NT2/D1 (cell line): ENCODE measurements around the gene INTS11.

Source experiments
- DNase-seq: peaks from one replicate; pipeline ENCODE4 v3.0.0-alpha.2; 2011; ENCODE audit warnings: low read depth, low spot score
- H3K27me3 ChIP-seq: 2 replicates; pipeline ENCODE4 v1.6.0; 2011; ENCODE audit warnings: mild to moderate bottlenecking; ENCODE audit not compliant: insufficient read length, insufficient read depth
- H3K36me3 ChIP-seq: 2 replicates; pipeline ENCODE4 v1.6.1; 2011; ENCODE audit warnings: mild to moderate bottlenecking, low read length, mixed read lengths; ENCODE audit not compliant: insufficient read depth, insufficient read length
- H3K4me1 ChIP-seq: 2 replicates; pipeline ENCODE4 v1.5.1; 2011; ENCODE audit not compliant: insufficient read depth, insufficient read length
- H3K4me3 ChIP-seq: 2 replicates; pipeline ENCODE4 v1.5.1; 2011; ENCODE audit warnings: low read depth; ENCODE audit not compliant: insufficient read length
- H3K9ac ChIP-seq: 2 replicates; pipeline ENCODE4 v1.6.0; 2011; ENCODE audit warnings: low read depth; ENCODE audit not compliant: insufficient read length
- H3K9me3 ChIP-seq: 2 replicates; pipeline ENCODE4 v1.5.1; 2011; ENCODE audit warnings: mild to moderate bottlenecking, low read length; ENCODE audit not compliant: insufficient read depth
- SUZ12 ChIP-seq: IDR thresholded peaks from 2 replicates; pipeline ENCODE4 v1.6.1; 2011; ENCODE audit not compliant: insufficient read length, insufficient read depth; ENCODE audit errors: extremely low read depth
- YY1 ChIP-seq: IDR thresholded peaks from 2 replicates; pipeline ENCODE4 v1.6.1; 2011; ENCODE audit not compliant: insufficient read length, insufficient read depth
- ZNF274 ChIP-seq: IDR thresholded peaks from 2 replicates; pipeline ENCODE4 v1.6.1; 2011; ENCODE audit warnings: mild to moderate bottlenecking, low read depth, low read length

The INTS11 gene

DNA sequence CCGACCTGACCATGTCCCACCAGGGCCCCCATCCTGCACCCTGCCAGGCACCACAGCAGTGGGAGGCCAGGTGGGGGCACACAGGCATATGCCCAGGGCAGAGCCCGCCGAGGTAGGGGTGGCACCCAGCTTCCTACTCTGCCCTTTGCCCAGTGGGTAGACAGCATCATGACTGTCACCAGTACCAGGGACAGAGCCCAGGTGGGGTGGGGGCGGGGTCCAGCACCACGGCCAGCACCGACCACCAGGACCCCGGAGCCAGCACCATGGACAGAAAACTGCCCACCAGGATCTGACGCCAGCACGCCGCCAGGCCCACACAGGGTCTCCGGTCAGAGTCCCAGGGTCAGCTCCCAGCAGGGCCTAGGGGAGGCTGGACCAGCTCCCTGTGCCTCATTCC, 10.4 kb upstream of the INTS11 start:
- H3K36me3 ChIP-seq, result peaks cover 33% of the 10 kb centered on the region
- no peak for TF ChIP-seq YY1
- no peak for TF ChIP-seq SUZ12
- TF ChIP-seq ZNF274, result no peak
- no peak overlapping the region for H3K4me3 ChIP-seq
- H3K9ac ChIP-seq, result no peak overlapping the region
- no peak for DNase-seq
- peaks cover 4% of the 10 kb centered on the region for H3K4me1 ChIP-seq
- H3K27me3 ChIP-seq, result no peaks in the 10 kb centered on the region
- no peaks in the 10 kb centered on the region for H3K9me3 ChIP-seq

GRCh38 chr1:1333551-1334241, 9.2 kb upstream of the INTS11 start:
- Histone ChIP-seq H3K4me3 (no peak overlapping the region), H3K27me3 (no peaks in the 10 kb centered on the region), H3K9ac (no peak overlapping the region), H3K4me1 (peaks cover 4% of the 10 kb centered on the region), H3K9me3 (no peaks in the 10 kb centered on the region), H3K36me3 (peaks cover 28% of the 10 kb centered on the region)
- DNase-seq, result no peak
- no peak for TF ChIP-seq ZNF274
- TF ChIP-seq YY1, result no peak
- TF ChIP-seq SUZ12, result no peak

DNA sequence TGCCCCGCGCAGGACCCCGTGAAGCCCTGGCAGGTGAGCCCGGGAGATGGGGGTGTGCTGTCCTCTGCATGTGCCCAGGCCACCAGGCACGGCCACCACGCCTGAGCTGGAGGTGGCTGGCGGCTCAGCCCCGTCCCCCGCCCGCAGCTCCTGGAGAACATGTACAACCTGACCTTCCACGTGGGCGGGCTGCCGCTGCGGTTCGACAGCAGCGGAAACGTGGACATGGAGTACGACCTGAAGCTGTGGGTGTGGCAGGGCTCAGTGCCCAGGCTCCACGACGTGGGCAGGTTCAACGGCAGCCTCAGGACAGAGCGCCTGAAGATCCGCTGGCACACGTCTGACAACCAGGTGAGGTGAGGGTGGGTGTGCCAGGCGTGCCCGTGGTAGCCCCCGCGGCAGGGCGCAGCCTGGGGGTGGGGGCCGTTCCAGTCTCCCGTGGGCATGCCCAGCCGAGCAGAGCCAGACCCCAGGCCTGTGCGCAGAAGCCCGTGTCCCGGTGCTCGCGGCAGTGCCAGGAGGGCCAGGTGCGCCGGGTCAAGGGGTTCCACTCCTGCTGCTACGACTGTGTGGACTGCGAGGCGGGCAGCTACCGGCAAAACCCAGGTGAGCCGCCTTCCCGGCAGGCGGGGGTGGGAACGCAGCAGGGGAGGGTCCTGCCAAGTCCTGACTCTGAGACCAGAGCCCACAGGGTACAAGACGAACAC, 8.5 kb upstream of the INTS11 start:
- DNase-seq, result no peak
- no peaks in the 10 kb centered on the region for H3K27me3 ChIP-seq
- no peak overlapping the region for H3K9ac ChIP-seq
- peaks cover 27% of the 10 kb centered on the region for H3K36me3 ChIP-seq
- no peaks in the 10 kb centered on the region for H3K9me3 ChIP-seq
- no peak overlapping the region for H3K4me3 ChIP-seq
- peaks cover 4% of the 10 kb centered on the region for H3K4me1 ChIP-seq
- no peak for TF ChIP-seq SUZ12
- no peak for TF ChIP-seq YY1
- no peak for TF ChIP-seq ZNF274

GRCh38 chr1:1332031-1332755, 7.7 kb upstream of the INTS11 start:
- peaks cover 29% of the 10 kb centered on the region for H3K36me3 ChIP-seq
- no peak overlapping the region for H3K4me3 ChIP-seq
- peaks cover 4% of the 10 kb centered on the region for H3K4me1 ChIP-seq
- no peak overlapping the region for H3K9ac ChIP-seq
- H3K27me3 ChIP-seq, result no peaks in the 10 kb centered on the region
- TF ChIP-seq YY1 (no peak), SUZ12 (no peak), ZNF274 (no peak)
- no peak for DNase-seq
- H3K9me3 ChIP-seq, result no peaks in the 10 kb centered on the region

DNA sequence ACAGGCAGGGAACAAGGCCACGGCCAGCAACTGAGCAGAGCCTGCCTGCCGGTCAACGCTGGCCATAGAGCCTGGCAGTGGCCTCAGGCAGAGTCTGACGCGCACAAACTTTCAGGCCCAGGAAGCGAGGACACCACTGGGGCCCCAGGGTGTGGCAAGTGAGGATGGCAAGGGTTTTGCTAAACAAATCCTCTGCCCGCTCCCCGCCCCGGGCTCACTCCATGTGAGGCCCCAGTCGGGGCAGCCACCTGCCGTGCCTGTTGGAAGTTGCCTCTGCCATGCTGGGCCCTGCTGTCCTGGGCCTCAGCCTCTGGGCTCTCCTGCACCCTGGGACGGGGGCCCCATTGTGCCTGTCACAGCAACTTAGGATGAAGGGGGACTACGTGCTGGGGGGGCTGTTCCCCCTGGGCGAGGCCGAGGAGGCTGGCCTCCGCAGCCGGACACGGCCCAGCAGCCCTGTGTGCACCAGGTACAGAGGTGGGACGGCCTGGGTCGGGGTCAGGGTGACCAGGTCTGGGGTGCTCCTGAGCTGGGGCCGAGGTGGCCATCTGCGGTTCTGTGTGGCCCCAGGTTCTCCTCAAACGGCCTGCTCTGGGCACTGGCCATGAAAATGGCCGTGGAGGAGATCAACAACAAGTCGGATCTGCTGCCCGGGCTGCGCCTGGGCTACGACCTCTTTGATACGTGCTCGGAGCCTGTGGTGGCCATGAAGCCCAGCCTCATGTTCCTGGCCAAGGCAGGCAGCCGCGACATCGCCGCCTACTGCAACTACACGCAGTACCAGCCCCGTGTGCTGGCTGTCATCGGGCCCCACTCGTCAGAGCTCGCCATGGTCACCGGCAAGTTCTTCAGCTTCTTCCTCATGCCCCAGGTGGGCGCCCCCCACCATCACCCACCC, 6.9 kb upstream of the INTS11 start, which contains the start of gene TAS1R3:
TSS of gene TAS1R3 (plus strand) at position 213 of the 898 bp plus-strand sequence. CDS start at position 279, 66 bp downstream.
- H3K4me3 ChIP-seq, result no peak within 1 kb of the TSS
- H3K9ac ChIP-seq, result no peak within 1 kb of the TSS
- no peak for DNase-seq
- peaks cover 22% of the 10 kb centered on the region for H3K36me3 ChIP-seq
- no peaks in the 10 kb centered on the region for H3K9me3 ChIP-seq
- H3K27me3 ChIP-seq, result no peaks in the 10 kb centered on the region
- H3K4me1 ChIP-seq, result peaks cover 4% of the 10 kb centered on the region
- TF ChIP-seq YY1, result no peak
- no peak for TF ChIP-seq SUZ12
- no peak for TF ChIP-seq ZNF274

DNA sequence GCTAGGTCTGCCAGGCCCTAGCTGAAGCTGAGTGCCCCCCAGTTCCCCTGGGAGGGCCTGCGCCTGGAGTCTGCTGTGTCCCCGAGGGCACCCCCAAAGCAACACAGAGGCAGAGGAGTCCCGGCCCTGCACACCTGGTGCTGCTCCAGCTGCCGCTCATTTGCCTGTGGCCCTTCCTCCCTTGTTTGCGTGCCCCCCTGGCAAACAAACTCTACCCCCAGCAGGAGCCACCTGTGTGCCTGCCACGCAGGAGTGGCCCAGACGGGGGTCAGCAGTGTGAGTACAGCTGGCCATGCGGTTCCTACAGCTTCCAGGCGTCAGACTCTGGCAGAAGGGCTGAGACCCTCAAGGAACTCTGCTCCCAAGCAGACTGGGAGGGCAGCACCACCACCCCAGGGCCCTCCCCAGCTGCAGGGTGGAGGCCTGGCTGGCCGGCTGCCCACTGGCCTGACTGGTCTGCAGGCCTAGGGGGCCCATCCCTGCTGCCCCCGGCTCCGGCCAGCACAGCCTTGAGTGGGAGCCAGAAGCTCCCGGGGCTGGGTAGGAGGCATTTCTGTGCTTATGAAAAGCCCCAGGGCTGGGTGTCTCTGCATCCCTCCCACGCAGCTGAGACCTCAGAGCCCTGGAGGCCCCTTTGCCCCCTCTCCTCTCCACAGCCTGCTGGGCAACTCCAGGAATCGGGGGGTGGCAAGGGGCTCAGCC, 6.1 kb upstream of the INTS11 start:
- H3K9me3 ChIP-seq, result no peaks in the 10 kb centered on the region
- H3K27me3 ChIP-seq, result no peaks in the 10 kb centered on the region
- H3K9ac ChIP-seq, result no peak overlapping the region
- H3K4me3 ChIP-seq, result no peak overlapping the region
- no peak for DNase-seq
- TF ChIP-seq SUZ12, result no peak
- TF ChIP-seq ZNF274, result no peak
- TF ChIP-seq YY1, result no peak
- H3K36me3 ChIP-seq, result peaks cover 21% of the 10 kb centered on the region
- peaks cover 6% of the 10 kb centered on the region for H3K4me1 ChIP-seq
